H1 (cell line): ENCODE measurements around the gene HOXA11. TPM values are rescaled to one million over a fixed set of nuclear protein-coding genes. Genes with fewer than 3 reads are reported as not detected.
A peak's percentile ranks its signal among the peaks of the same experiment; 100 is the strongest.

Experiments used
- CTCF ChIA-PET: fragments of 300-600 bp; sonication (Branson Sonifier 250); formaldehyde crosslinking; loops from one replicate; lab custom pipeline; 2021; ENCODE audit not compliant: partially characterized antibody; lab: Charles Lee
- POLR2A ChIA-PET: fragments of 300-600 bp; sonication (Branson Sonifier 250); formaldehyde crosslinking; loops from one replicate; lab custom pipeline; 2021; ENCODE audit warnings: inconsistent platforms; ENCODE audit not compliant: partially characterized antibody; lab: Charles Lee
- DNase-seq, 2 experiments: peaks; one replicate each; pipeline versions ENCODE4 v3.0.0 to v3.0.0-alpha.2; 2010 to 2022; ENCODE audit warnings: low spot score in 2 of 2, low read depth in 1 of 2, mixed read lengths in 1 of 2
- FAIRE-seq: peaks from 2 replicates; lab custom pipeline; 2011; peaks lifted over from hg19 to GRCh38; lab: Jason Lieb, UNC
- H2AFZ ChIP-seq: 2 replicates; pipeline ENCODE4 v1.8.1; 2012; ENCODE audit warnings: low read length, inconsistent platforms
- H2AK5ac ChIP-seq: 2 replicates; pipeline ENCODE4 v1.6.1; 2013; ENCODE audit warnings: low read depth, low read length
- H2BK120ac ChIP-seq: replicated peaks from 2 replicates; pipeline ENCODE3; 2013; ENCODE audit warnings: low read depth, low read length, inconsistent platforms
- H2BK12ac ChIP-seq: 2 replicates; pipeline ENCODE4 v1.6.1; 2013; ENCODE audit warnings: low read depth, low read length
- H2BK15ac ChIP-seq: 2 replicates; pipeline ENCODE4 v1.6.1; 2013; ENCODE audit warnings: low read length
- H2BK20ac ChIP-seq: 2 replicates; pipeline ENCODE4 v1.6.1; 2013; ENCODE audit warnings: low read length
- H2BK5ac ChIP-seq: 2 replicates; pipeline ENCODE4 v1.6.1; 2013; ENCODE audit warnings: low read depth, low read length
- H3K14ac ChIP-seq: 2 replicates; pipeline ENCODE4 v1.6.1; 2013; ENCODE audit warnings: inconsistent platforms; ENCODE audit not compliant: insufficient read length
- H3K18ac ChIP-seq: 2 replicates; pipeline ENCODE4 v1.6.1; 2013; ENCODE audit warnings: low read length; ENCODE audit errors: extremely low read depth
- H3K23ac ChIP-seq: 2 replicates; pipeline ENCODE4 v1.6.1; 2013; ENCODE audit warnings: inconsistent platforms; ENCODE audit not compliant: insufficient read length
- H3K23me2 ChIP-seq: 2 replicates; pipeline ENCODE4 v1.6.1; 2013; ENCODE audit warnings: low read depth, low read length
- H3K27ac ChIP-seq: 2 replicates; pipeline ENCODE4 v1.6.1; 2011; ENCODE audit warnings: low read depth, low read length, inconsistent platforms
- H3K27me3 ChIP-seq, 4 experiments: replicated peaks in 1 of 4; 1 replicate in 1 of 4; 2 replicates in 3 of 4; pipeline versions ENCODE4 v1.6.1 to v1.8.1; 2011 to 2013; ENCODE audit warnings: low read length in 3 of 4, mild to moderate bottlenecking in 3 of 4, inconsistent platforms in 2 of 4, mixed read lengths in 2 of 4, moderate library complexity in 1 of 4; ENCODE audit not compliant: control insufficient read depth in 3 of 4, insufficient read depth in 3 of 4; ENCODE audit errors: extremely low read depth in 1 of 4
- H3K36me3 ChIP-seq, 4 experiments: 2 replicates each; pipeline versions ENCODE4 v1.6.1 to v1.8.1; 2011 to 2013; ENCODE audit warnings: mild to moderate bottlenecking in 4 of 4, low read length in 3 of 4, moderate library complexity in 2 of 4, control low read depth in 1 of 4, inconsistent platforms in 1 of 4; ENCODE audit not compliant: insufficient read depth in 4 of 4, control insufficient read depth in 2 of 4
- H3K4ac ChIP-seq: replicated peaks from 2 replicates; pipeline ENCODE3; 2013; ENCODE audit warnings: low read length, low read depth, mixed read lengths, inconsistent platforms; ENCODE audit not compliant: insufficient read length
- H3K4me1 ChIP-seq, 4 experiments: replicated peaks in 1 of 4; 1 replicate in 1 of 4; 2 replicates in 3 of 4; pipeline versions ENCODE4 v1.6.1 to v1.8.1; 2011 to 2013; ENCODE audit warnings: low read length in 3 of 4, inconsistent platforms in 2 of 4, mixed read lengths in 1 of 4; ENCODE audit not compliant: insufficient read depth in 4 of 4, control insufficient read depth in 3 of 4
- H3K4me2 ChIP-seq, 2 experiments: 2 replicates each; pipeline versions ENCODE4 v1.6.1 to v1.8.1; 2011 to 2013; ENCODE audit warnings: low read depth in 2 of 2, low read length in 2 of 2, control low read depth in 1 of 2, inconsistent platforms in 1 of 2, mild to moderate bottlenecking in 1 of 2; ENCODE audit not compliant: insufficient read depth in 1 of 2
- H3K4me3 ChIP-seq, 4 experiments: fragments of 200-600, 300-600 bp in 1 of 4; sonication (generic), shearing (Covaris generic), sonication (Bioruptor Twin) in 1 of 4; 2 replicates each; pipeline versions ENCODE4 v1.5.1 to v1.8.1; 2011 to 2016; ENCODE audit warnings: low read length in 4 of 4, low read depth in 3 of 4, control low read depth in 2 of 4, inconsistent platforms in 2 of 4, mild to moderate bottlenecking in 2 of 4, mixed read lengths in 1 of 4, moderate library complexity in 1 of 4; ENCODE audit not compliant: insufficient read depth in 2 of 4; ENCODE audit errors: extremely low read depth in 1 of 4
- H3K56ac ChIP-seq: replicated peaks from 2 replicates; pipeline ENCODE3; 2013; ENCODE audit warnings: low read depth, mild to moderate bottlenecking, mixed read lengths, low read length, inconsistent platforms; ENCODE audit not compliant: insufficient read length
- H3K79me1 ChIP-seq: 2 replicates; pipeline ENCODE4 v1.6.1; 2013; ENCODE audit warnings: low read depth, low read length, control low read depth
- H3K79me2 ChIP-seq, 2 experiments: 2 replicates each; pipeline versions ENCODE4 v1.6.1 to v1.8.1; 2012 to 2013; ENCODE audit warnings: low read length in 2 of 2, mild to moderate bottlenecking in 2 of 2, inconsistent platforms in 1 of 2; ENCODE audit not compliant: insufficient read depth in 2 of 2, control insufficient read depth in 1 of 2
- H3K9ac ChIP-seq, 4 experiments: replicated peaks in 1 of 4; 1 replicate in 1 of 4; 2 replicates in 3 of 4; pipeline versions ENCODE4 v1.6.1 to v1.8.1; 2011 to 2013; ENCODE audit warnings: low read depth in 3 of 4, low read length in 3 of 4, control low read depth in 2 of 4, mild to moderate bottlenecking in 2 of 4, moderate library complexity in 2 of 4, inconsistent platforms in 1 of 4; ENCODE audit errors: extremely low read depth in 1 of 4
- H3K9me3 ChIP-seq, 2 experiments: 2 replicates each; pipeline versions ENCODE4 v1.6.1 to v1.8.1; 2012 to 2013; ENCODE audit warnings: mild to moderate bottlenecking in 2 of 2, moderate library complexity in 2 of 2, control low read depth in 1 of 2, inconsistent platforms in 1 of 2, low read depth in 1 of 2, low read length in 1 of 2, mixed read lengths in 1 of 2; ENCODE audit not compliant: insufficient read depth in 2 of 2
- H4K20me1 ChIP-seq, 2 experiments: replicated peaks in 1 of 2; 2 replicates each; pipeline versions ENCODE3 to v1.8.1; 2011 to 2013; ENCODE audit warnings: inconsistent platforms in 2 of 2, low read length in 2 of 2, mild to moderate bottlenecking in 1 of 2; ENCODE audit not compliant: insufficient read depth in 2 of 2, control insufficient read depth in 1 of 2
- H4K5ac ChIP-seq: 2 replicates; pipeline ENCODE4 v1.6.1; 2013; ENCODE audit warnings: low read length, low read depth, mixed read lengths, inconsistent platforms; ENCODE audit not compliant: insufficient read length
- H4K8ac ChIP-seq: 2 replicates; pipeline ENCODE4 v1.8.0; 2013; ENCODE audit warnings: mild to moderate bottlenecking, moderate library complexity, low read length, inconsistent platforms; ENCODE audit not compliant: insufficient read depth; ENCODE audit errors: extremely low read depth
- H4K91ac ChIP-seq: replicated peaks from 2 replicates; pipeline ENCODE3; 2013; ENCODE audit warnings: low read length, mixed read lengths, inconsistent platforms; ENCODE audit not compliant: insufficient read length
- CBX8 ChIP-seq: fragments of 300-800, 300-1000 bp; sonication (generic); IDR thresholded peaks from 2 replicates; pipeline ENCODE4 v1.7.1; 2016; ENCODE audit warnings: low read depth, low read length, borderline replicate concordance
- CEBPB ChIP-seq: IDR thresholded peaks from 2 replicates; pipeline ENCODE4 v1.6.1; 2012; ENCODE audit warnings: low read depth, low read length
- EP300 ChIP-seq, 2 experiments: IDR thresholded peaks; 1 replicate in 1 of 2; 2 replicates in 1 of 2; pipeline ENCODE4 v1.6.1; 2011 to 2012; ENCODE audit warnings: low read depth in 2 of 2, low read length in 2 of 2, mild to moderate bottlenecking in 2 of 2, borderline replicate concordance in 1 of 2, inconsistent platforms in 1 of 2, moderate library complexity in 1 of 2
- NRF1 ChIP-seq: IDR thresholded peaks from 2 replicates; pipeline ENCODE4 v1.6.1; 2011; ENCODE audit warnings: mild to moderate bottlenecking, low read depth, low read length, improper control_type of control experiment
- SIX5 ChIP-seq: IDR thresholded peaks from 2 replicates; pipeline ENCODE4 v1.6.1; 2011; ENCODE audit warnings: mild to moderate bottlenecking, low read depth, low read length
- SP1 ChIP-seq: IDR thresholded peaks from 2 replicates; pipeline ENCODE4 v1.6.1; 2011; ENCODE audit warnings: low read depth, low read length
- TCF12 ChIP-seq: IDR thresholded peaks from 2 replicates; pipeline ENCODE4 v1.6.1; 2011; ENCODE audit warnings: low read depth, mild to moderate bottlenecking, low read length
- WGBS, 2 experiments: shearing (Covaris generic) in 1 of 2; methylation state at CpG; one replicate each; pipeline versions ENCODE4 v1.1.6 to v1.1.7; 2013 to 2015; ENCODE audit warnings: low lambda C conversion rate in 2 of 2, mixed read lengths in 2 of 2, inconsistent platforms in 1 of 2, low coverage in 1 of 2, missing lambda C conversion rate in 1 of 2; ENCODE audit not compliant: insufficient replicate concordance in 2 of 2, insufficient coverage in 1 of 2, insufficient read length in 1 of 2; ENCODE audit errors: extremely low coverage in 1 of 2, missing lambda C conversion rate in 1 of 2; 5-methylcytosine and 5-hydroxymethylcytosine counted together
- polyA plus RNA-seq, 7 experiments: library from polyadenylated mRNA; depleted of rRNA in 3 of 7; stranded (reverse) in 5 of 7; unstranded in 2 of 7; fragments of >200 nt in 5 of 7; fragments of 200-250 nt in 2 of 7; gene quantifications; 1 replicate in 5 of 7; 2 replicates in 1 of 7; 4 replicates in 1 of 7; pipeline versions ENCODE4 v1.2.1 to v1.2.3, GENCODE V29; 2011 to 2013; ENCODE audit warnings: missing spikeins in 2 of 7, mixed read lengths in 2 of 7
- total RNA-seq: library from RNA; stranded (reverse); fragmentation: NEBNext Ultra II Directional; extraction: Animal tissue kit (Norgen Biotek cat#: 25700); gene quantifications from 2 replicates; pipeline ENCODE4 v1.2.1, GENCODE V29; 2021
- TF ChIP-seq, protein P1 (sequence below), 3 experiments: IDR thresholded peaks; 1 replicate in 2 of 3; 2 replicates in 1 of 3; pipeline versions ENCODE4 v1.5.1 to v1.6.1; 2011; ENCODE audit warnings: low read length in 3 of 3, mild to moderate bottlenecking in 3 of 3, inconsistent platforms in 2 of 3, low read depth in 1 of 3, moderate library complexity in 1 of 3; ENCODE audit not compliant: insufficient read depth in 1 of 3; ENCODE audit errors: control extremely low read depth in 1 of 3
- TF ChIP-seq, protein P2 (sequence below): IDR thresholded peaks from 2 replicates; pipeline ENCODE4 v1.6.1; 2012; ENCODE audit warnings: inconsistent platforms

Gene HOXA11
- total and polyA plus RNA-seq, 2 of the 8 experiments (the other 6 are each of a cell fraction or from before 2014, with no cell fraction given), result not detected

DNA sequence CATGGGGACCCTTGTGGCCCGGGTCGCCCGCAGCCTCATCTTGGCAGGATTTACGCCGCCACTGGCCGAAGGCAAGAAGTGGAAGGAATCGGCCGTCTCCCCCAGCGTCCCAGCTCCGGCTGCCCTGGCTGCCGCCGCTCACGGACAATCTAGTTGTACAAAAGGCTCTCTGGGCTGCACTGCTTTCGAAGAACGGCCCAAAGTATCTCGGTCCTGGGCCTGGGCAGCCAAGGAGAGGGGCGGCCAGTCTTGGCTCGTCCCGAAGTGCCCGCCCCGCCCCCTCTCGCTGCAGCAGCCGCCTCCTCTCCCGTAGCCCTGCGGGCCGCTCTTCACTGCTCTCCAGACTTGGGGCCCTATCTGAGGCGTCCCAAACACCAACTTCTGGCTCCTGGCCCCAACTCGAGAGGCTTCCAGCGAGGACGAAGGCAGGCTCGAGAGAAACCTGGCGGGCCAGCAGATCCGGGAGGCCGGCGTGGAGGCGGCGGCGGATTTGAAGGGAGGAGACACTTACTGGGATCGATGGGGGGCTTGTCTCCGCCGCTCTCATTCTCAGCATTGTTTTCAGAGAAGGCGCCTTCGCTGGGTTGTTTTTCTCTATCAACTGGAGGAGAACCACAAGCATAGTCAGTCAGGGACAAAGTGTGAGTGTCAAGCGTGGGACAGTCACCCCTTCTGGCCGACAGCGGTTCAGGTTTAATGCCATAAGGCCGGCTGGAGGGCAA, 20.5 kb downstream of the HOXA11 start:
- H3K36me3 ChIP-seq, result peaks cover 0 to 18% (median 0%) of the 10 kb centered on the region in 4 experiments; a peak in 1 of 8 replicates
- H2AK5ac ChIP-seq, result no peak overlapping the region
- H3K4me1 ChIP-seq, result no peaks in the 10 kb centered on the region; a peak in 4 of 7 replicates
- no peak overlapping the region for H2BK20ac ChIP-seq
- H3K4me2 ChIP-seq, result peak overlapping the region; percentile 8 to 47; a peak in 3 of 4 replicates
- H2BK5ac ChIP-seq, result no peak overlapping the region
- no peaks in the 10 kb centered on the region for H3K23me2 ChIP-seq
- no peak overlapping the region for H3K56ac ChIP-seq
- no peak for FAIRE-seq
- no peak overlapping the region for H3K27ac ChIP-seq
- no peak overlapping the region for H3K4ac ChIP-seq
- H4K91ac ChIP-seq, result no peak overlapping the region
- H3K18ac ChIP-seq, result no peak overlapping the region
- CTCF ChIA-PET, result interaction anchor here (0.8 to 5.2 kb wide), 7 partner anchors 9 to 34 kb away, joined by 3 to 40 read pairs (median 5); partner anchors contain the start of genes HOXA11, HOXA3, HOXA4 and HOXA5
- H3K14ac ChIP-seq, result no peak overlapping the region
- H4K8ac ChIP-seq, result no peak overlapping the region
- H3K27me3 ChIP-seq, result peaks cover 98 to 100% (median 99%) of the 10 kb centered on the region in 4 experiments
- H2BK15ac ChIP-seq, result no peak overlapping the region
- peak overlapping the region in 1 of 4 experiments; percentile 25; a peak in 2 of 8 replicates for H3K4me3 ChIP-seq
- no peak overlapping the region for H4K5ac ChIP-seq
- H2BK120ac ChIP-seq, result no peak overlapping the region
- no peak overlapping the region for H3K9ac ChIP-seq
- peak overlapping the region; percentile 27; the same call in 1 of the 2 replicates for H2BK12ac ChIP-seq
- no peak for DNase-seq
- H2AFZ ChIP-seq, result no peak overlapping the region
- 4% methylated on average over 43 of the region's 47 CpGs; no CpG with 5 or more reads in 1 of the 2 experiments for WGBS, 2 experiments
- peaks cover 21 to 28% of the 10 kb centered on the region in 2 experiments for H4K20me1 ChIP-seq
- POLR2A ChIA-PET, result no interaction called here
- peaks cover 0 to 6% of the 10 kb centered on the region in 2 experiments; a peak in 1 of 4 replicates for H3K9me3 ChIP-seq
- no peaks in the 10 kb centered on the region for H3K79me2 ChIP-seq
- no peaks in the 10 kb centered on the region for H3K79me1 ChIP-seq
- H3K23ac ChIP-seq, result no peak overlapping the region
- no peak for TF ChIP-seq TCF12
- TF ChIP-seq CEBPB, result no peak
- TF ChIP-seq, protein P1, sequence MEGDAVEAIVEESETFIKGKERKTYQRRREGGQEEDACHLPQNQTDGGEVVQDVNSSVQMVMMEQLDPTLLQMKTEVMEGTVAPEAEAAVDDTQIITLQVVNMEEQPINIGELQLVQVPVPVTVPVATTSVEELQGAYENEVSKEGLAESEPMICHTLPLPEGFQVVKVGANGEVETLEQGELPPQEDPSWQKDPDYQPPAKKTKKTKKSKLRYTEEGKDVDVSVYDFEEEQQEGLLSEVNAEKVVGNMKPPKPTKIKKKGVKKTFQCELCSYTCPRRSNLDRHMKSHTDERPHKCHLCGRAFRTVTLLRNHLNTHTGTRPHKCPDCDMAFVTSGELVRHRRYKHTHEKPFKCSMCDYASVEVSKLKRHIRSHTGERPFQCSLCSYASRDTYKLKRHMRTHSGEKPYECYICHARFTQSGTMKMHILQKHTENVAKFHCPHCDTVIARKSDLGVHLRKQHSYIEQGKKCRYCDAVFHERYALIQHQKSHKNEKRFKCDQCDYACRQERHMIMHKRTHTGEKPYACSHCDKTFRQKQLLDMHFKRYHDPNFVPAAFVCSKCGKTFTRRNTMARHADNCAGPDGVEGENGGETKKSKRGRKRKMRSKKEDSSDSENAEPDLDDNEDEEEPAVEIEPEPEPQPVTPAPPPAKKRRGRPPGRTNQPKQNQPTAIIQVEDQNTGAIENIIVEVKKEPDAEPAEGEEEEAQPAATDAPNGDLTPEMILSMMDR (IDR thresholded peaks at IDR 0.05; ENCODE audit: control extremely low read depth in 1 of 3, insufficient read depth in 1 of 3, low read depth in 1 of 3, low read length in 3 of 3), result peak; percentile 25 to 47 (median 39); a peak in 3 of 4 replicates
- TF ChIP-seq, protein P2, sequence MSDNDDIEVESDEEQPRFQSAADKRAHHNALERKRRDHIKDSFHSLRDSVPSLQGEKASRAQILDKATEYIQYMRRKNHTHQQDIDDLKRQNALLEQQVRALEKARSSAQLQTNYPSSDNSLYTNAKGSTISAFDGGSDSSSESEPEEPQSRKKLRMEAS, result no peak
- no peak for TF ChIP-seq EP300 (IDR thresholded peaks at IDR 0.05; ENCODE audit: borderline replicate concordance in 1 of 2, low read depth in 2 of 2, low read length in 2 of 2)
- TF ChIP-seq CBX8, result peak; percentile 25; the same call in 1 of the 2 replicates
- TF ChIP-seq SIX5, result no peak
- TF ChIP-seq SP1, result 0 out of 2 replicates have a peak, but pooled peaks have one; percentile 4
- TF ChIP-seq NRF1, result no peak
